Left renal pelvis (tissue), 4 donors: ENCODE results near the gene ADGRB2. TPM values are rescaled to one million over a fixed set of nuclear protein-coding genes. Genes with fewer than 3 reads are reported as not detected.

Source experiments
- DNase-seq, 4 donors: peaks; one replicate each; pipeline ENCODE4 v3.0.0-alpha.2; 2013; ENCODE audit warnings: low read depth in 4 of 4, low spot score in 3 of 4
- polyA plus RNA-seq, 4 donors: library from polyadenylated mRNA; unstranded; fragments of 120-200 nt; gene quantifications; one replicate each; pipeline ENCODE4 v1.2.1, GENCODE V29; 2013; ENCODE audit not compliant: insufficient read length in 4 of 4

Gene ADGRB2
- polyA plus RNA-seq, 4 donors = 12.0 to 26.6 (median 15.8) TPM

DNA sequence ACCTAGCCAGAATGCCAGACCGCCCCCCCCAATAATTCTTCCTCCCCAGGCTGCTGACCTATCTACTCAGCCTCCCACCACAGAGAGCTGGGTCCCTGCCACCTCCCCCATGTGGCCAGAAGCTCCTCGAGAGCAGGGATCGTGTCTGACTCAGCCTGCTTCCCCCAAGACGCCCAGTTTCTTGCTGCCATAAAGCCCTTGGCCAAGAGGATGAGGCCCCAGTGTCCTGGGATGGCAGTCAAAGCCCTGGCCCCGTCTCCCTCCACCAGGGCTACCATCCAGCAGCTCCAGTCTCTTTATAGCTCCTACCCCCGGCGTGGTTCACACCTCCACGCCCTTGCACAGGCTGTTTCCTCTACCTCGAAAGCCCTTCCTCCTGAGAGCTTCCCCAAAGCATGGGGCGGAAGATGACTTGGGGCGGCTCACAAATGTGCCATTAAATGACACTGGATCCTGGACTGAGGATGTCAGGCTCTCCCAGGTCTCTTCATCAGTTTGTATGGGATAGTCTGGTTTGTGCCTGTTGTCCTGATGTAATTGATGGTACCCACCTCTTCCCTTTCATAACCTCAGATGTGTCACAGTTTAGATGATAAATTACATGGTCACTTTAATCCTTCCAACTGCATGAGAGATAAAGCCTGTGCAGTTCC is 13.2 kb downstream of the ADGRB2 start:
- no peak for DNase-seq

DNA sequence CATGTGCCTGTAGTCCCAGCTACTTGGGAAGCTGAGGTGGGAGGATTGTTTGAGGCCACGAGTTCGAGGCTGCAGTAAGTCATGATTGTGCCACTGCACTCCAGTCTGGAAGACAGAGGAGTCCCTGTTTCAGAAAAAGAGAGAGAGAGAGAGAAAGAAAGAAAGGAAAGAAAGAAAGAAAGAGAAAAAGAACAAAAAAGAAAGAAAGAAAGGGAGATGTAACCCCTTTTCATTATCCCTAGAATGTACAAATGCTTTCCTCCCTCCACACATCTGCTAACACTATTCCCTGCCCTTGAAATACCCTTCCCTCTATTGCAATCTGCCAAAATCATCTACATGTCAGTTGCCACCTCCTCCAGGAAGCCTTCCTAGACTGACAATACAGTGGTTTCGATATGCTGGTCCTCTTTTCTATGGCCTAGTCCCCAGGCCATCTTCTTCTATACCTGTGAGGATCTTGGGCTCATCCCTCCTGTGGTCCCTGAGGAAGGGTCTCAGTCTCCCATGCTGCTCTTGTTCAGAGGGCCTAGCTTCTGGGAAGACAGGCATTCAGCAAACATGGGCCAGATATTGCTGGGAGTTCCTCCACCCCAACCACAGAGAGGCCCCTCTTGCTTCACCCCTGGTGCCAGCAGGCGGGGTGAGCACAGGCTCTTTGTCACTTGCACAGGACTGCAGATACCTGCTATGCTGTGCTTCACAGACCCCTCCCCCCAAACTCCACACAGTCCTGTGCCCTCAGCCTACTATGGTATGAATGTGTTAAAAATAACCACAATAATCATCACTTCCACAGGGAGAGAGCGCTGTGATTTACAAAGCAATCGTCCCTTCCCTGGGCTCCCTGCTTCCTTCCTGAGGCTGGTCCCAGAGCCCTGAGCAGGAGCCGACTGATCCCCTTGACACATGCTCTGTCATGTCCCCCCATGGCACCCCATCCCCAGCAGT is 14.1 kb downstream of the ADGRB2 start:
- no peak for DNase-seq

DNA sequence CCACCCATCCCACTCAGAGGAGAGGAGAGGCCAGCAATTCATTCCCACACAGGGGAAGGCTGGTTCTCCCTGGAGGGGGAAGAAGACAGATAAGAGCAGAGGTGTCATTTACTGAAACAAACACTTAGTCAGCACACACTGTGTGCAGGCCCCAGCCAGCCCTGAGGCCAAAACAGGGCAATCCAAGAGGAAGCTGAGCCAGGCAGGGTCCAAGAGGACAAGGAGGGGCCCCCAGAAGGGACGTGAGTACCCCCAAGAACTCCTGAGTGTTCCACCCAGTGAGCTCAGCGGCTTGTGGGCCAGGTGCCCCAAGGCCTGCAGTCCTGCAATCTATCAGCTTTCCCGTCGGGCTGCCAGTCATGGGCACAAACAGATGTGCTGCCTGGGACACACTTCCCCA is 15.8 kb downstream of the ADGRB2 start:
- no peak for DNase-seq

DNA sequence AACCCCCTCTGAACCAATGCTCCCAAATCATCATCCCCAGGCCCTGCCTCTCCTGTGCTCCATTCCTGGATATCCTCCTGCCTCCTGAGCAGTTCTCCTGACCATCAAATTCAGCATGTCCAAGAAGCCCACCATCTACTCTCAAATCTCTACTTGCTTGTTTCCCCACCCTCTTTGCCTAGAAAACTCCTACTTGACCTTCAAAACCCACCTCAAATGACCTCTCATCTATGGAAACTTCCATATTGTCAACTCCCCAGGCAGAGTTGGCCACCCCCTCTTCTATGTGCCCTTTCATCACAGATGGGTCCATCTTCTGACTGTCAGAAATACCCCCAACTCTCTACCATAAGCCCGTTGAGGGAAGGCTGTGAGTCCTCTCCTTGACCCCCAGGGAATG is 16.8 kb downstream of the ADGRB2 start:
- no peak for DNase-seq

DNA sequence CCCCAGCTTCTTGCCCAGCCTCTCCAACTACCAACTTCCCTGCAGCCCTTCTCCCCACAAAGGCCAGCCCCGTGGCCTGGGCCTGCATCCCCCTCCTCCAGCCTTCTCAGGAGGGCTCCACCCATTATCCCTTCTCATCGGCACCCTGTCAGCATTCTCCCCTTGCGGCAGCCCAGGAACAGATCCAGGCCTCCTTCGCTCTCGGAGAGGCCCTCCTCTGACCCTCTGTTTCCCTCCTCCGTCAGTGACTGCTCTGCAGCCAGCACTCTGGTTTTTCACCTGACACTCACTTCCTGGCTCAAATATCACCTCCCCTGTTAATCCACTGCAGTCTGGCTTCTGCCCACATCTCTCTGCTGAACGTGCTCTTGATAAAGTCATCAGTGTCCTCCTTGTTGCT is 17.5 kb downstream of the ADGRB2 start:
- no peak for DNase-seq

DNA sequence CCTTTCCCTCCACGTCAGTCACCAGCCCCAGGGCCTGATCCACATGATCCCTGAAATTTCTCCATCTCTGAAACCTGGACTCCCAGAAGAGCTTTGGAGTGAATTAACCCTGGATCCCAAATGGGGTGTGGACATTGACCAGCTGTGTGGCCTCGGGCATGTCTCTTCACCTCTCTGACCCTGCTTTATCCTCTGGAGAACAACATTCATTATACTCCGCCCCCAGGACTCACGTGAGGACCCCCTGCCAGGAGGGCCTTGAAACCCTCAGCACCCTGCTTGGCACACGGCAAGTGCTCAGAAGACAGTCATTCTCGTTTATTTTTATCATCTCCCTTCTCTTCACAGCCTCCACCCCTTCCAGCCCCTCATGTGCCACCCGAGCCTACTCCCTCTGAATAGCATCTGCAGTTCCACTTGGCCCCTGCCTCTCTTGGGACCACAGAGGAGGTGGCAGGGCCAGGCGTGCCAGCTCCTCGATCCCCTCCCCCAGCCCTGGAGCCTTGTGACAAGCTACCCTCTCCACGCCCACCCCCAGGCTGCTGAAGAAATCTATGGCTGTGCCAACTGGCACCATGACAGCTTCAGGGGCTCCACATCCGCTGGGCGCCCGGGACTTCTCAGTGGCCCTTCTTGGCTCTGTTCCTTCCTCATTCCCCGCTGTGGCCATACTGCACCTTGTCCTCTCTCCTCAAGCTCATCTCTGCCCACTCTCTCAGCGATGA is 18.0 kb downstream of the ADGRB2 start:
- DNase-seq = no peak

DNA sequence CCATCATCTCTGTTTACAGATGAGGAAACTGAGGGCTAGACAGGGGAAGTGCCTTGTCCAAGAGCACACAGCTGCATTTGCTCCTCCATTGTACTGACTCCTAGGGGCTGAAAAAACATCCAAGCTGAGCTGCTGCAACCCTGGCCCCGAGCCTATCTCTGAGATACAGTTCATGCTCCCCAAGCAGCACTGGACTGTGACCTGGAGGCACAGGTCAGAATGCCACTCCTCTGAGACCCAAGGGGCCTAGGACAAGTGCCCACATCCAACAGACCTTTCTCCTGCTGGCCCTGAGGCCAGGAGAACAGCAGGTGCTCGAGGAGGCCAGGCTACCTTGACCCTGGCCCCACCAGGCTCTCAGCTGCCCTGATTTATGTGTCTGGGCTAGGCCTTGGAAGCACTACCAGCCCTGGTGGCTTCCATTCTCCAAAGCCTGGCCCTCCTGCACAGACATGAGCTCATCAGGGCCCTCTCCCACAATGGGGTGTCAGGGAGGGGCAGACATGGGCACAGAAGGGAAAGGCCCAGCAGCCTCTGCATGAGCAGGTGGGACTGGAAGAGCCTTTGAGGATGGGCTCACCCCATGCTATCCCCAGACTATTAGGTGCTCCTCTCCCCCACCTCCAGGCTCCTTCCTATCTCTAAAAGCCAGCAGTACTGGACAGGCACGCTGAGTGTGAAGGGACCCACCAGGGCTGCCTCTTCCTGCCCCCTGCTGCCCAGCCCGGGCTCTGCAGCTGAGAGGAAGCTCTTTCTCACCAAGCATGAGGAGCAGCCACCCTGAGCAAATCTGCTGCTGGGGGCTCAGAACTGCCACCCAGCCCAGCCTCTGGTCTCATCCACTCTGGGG is 18.8 kb downstream of the ADGRB2 start:
- no peak for DNase-seq

DNA sequence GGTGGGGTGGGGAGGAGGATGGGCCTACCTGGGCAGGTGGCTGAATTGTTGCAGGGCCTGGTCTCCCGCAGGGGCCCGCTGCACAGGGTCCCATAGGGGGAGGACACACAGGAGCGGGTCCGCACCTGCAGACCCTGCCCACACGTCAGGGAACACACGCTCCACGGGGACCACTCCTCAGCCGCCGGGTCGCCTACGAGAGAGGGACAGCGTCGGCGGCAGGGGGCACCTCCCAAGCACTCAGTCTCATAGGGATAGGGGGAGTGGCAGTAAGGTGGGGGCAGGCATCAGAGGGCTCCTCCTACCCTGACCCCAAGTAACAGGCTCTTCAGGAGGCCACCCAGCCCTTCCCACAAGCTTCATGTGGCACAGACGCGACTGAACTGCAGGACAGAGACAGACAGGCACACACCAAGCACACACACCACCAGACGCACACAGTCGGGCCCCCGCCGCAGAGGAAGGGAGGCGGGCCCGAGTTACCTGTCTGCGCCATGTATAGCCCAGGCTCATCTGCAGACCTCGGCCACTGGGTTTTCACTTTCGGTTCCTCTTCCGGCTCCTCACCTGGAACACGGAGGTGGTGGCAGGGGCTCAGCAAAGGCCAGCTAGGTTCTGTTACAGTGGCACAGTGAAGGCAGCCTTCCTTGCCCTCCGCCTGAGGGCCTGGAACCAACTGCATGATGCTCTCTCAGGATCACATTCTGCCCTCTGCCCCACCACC is 19.8 kb downstream of the ADGRB2 start:
- DNase-seq = no peak

DNA sequence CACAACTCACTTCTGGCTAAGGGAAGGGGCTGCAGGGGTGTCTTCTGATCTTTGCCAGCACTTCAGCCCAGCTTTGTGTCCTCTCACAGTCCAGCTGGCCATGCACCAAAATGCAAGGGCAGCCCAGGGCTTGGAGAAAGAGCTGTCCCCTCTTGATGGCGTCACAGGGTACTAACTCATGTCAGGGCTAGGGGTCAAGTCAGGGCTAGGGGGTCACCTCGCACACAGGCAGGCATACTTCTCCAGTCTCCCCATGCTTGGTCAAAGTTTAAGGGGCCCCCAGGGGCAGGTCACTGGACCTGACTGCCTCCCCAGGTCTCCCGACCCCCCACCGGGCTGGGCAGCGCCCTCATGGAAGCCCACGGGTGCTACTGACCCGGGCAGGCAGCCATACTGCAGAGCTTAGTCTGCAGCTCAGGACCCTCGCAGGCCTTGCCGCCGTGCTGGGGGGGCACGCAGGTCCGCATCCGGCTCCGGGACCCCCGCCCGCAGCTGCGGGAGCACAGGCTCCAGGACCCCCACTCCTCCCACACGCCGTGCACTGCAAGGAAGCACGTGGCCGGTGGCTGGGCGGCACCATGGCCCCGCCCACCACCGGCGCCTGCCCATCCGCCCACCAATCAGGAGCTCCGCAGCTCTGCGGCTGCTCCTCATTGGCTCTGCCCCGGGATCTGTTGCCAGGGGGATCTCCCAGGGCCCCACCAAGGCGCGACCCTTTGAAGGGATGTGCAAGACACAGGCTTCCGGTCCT is 21.5 kb downstream of the ADGRB2 start:
- DNase-seq = no peak

DNA sequence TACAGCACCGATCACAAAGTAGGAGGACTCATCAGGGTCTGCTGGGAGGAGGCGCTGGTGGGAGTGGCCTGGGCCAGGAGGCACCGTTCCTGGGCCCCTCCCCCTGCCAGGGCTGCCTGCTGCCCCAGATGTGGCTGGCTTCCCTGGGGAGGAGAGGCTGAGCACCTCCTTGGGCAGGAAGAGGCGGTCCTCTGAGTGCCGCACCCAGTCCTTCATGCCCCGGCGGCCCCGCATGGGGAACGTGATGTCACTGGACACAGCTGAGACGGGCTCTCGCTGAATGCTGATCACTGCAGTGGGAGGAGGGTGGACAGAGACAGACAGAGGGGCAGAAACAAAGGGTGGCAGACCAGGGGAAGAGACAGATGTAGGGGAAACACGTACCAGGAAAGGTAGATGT is 24.8 kb downstream of the ADGRB2 start:
- DNase-seq = no peak

DNA sequence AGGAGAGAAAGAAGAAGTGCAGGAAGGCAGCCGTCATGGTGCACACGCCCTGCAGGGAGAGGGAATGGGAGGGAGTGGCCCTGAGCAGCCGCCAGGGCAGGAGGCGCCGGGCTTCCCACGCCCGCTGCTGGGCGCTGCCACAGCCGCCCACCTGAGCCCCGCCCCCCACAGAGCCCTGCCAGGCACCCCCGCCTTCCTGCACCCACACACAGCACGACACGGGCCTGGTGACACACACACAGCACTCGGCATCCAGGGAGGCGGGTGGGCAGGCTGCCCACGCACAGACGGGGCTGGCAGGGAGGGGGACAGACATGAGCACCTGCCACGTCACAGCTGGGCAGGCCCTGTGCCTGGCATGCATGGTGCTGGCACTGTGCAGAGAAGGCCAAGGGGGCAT is 27.5 kb downstream of the ADGRB2 start:
- no peak for DNase-seq

DNA sequence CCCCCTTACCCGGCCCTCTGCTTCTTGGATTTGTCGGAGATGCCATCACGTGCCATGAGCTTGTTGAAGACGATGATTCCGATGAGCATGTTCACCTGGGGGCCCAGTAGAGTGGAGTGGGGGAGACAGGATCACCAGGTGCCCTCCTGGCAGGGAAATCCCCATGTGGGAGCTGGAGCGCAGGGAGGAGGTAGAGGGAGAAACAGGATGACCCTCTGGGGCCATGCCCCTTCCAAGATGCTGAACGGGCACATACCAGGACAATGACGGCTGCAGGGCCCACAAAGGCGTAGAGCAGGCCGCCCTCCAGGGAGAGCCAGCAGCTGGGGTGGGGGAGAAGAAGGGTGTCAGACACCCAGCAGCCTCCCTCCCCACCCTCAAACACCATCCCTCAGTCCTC is 28.6 kb downstream of the ADGRB2 start:
- no peak for DNase-seq

DNA sequence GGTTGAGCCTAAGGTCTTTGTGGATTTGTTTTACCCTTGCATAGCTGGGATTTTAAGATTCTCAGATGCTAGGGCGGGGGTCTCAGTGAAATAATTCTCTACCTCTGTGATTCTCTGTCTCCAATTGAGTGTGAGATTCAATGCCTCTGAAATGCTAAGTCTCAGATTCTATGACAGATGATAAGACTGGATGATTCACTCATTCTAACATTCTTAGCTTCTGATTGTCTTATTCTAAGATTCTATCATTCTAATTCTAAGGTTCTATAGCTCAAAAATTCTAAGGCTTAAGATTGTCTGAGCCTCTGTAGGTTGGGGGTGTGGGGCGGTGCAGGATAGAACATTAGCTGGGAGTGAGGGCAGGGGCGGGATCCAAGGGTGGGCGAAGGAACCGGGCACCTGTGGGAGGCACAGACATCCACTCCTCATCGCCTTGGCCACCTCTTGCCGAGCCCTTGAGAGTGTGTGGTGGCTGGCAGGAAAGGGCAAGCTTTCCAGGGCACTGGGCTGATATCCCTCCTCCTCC is 29.5 kb downstream of the ADGRB2 start:
- no peak for DNase-seq

DNA sequence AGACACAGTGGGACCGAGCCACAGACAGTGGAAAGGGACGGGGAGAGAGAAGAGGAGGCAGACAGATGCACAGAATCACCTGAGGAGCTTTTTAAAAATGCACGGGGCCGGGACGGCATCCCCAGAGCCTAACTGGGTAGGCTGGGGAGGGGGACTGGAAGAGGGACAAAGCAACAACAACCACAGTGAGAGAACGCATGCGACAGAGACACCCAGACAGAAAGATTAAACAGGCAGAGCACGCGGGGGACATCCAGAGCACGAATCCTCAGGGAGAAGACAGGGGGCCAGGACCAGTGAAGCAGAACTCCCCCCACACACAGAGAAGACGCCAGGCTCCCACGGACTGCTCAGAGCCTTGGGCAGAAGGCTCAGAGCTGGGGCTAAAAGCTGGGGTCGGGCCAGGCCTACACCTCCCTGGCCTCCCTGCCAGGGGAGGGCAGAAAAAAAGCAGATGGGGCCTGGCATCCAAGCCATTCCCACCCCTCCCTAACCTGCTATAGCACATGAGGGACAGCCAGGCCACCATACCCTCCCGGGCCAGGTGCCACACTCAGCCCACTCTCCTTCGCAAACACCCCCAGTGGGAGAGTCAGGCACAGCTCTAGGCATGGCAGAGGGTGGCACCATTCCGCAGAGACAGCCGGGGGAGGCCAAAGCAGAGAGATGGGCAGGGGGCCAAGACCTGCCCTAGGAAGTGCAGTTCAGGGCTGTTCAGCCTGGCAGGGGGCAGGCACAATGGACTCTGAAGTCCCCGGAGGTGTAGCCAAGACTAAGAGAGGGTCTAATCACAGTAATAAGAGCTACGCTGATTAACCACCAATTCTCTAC is 30.5 kb downstream of the ADGRB2 start:
- no peak for DNase-seq

DNA sequence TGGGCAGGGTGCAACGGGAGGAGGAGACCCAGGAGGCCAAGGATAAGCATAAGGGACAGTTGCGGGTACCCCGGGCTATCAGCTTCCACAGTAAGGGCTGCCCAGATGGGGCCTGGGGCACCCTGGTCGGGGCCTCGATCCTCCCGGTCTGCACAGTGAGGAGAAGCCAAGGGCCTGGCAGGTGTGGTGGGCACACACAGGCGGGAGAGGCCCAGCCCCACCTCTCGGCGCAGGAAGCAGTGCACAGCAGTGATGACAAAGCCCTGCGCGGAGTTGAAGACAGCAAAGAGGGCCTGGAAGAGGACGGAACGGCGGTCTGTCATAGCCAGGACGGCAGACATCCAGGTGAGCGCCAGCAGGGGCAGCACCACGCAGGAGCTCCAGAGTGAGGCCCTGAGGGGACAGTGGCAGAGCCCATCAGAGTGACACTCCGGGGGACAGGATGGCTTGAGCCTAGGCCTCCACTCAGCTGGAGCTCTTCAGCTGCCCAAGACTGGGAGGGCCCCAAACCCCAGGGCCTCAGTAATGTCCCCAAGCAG is 31.3 kb downstream of the ADGRB2 start:
- DNase-seq = no peak

DNA sequence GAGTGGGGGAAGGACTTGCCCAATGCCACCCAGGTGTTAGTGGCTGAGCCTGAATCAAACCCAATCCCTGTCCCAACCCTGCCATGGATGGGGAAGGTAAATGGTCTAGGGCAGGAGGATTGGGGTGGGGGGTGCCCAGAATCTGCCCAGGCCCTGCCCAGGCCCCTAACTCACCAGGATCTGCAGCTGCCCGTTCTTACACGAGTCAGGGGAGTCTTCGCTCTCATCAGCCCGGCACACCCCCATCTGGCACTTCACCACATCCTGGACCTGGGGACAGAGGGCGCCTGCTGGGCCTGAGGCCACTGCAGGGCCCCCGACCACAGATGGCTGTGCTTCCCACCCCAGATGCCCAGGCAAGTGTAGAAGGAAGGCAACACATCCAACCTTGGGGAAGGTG is 31.8 kb downstream of the ADGRB2 start:
- DNase-seq = no peak

DNA sequence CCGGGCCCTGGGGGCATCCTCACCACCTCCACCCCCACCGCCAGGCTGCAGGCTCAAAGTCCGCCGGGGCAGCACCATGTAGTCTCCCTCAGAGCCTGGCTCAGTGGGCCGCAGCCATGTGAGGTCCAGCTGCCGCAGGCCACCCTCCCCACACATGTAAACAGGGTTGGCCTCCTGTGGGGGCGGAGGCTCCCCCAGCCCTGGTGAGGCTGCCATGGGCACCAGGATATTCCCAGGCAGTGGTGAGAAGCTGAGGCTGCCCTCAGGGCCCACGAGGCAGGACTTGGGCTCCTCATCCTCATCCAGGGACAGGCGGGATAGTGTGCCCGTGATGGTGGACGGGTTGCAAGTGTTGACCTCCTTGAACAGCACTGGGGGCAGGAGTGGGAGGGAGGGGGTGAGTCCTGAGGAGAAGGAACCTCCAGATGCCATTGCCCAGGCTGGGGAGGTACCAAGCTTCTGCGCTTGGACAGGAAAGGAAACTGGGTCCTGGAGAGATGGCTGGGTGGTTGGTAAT is 33.0 kb downstream of the ADGRB2 start:
- no peak for DNase-seq
